WTC11 (cell line): ENCODE data around the gene PSMD5.

ENCODE experiments used
- CREB1 ChIP-seq: sonication (generic); formaldehyde crosslinking; IDR thresholded peaks from 2 replicates; pipeline ENCODE4 v1.8.0; 2023; ENCODE audit warnings: mild to moderate bottlenecking, missing genetic modification reagents
- CTCF ChIP-seq: fragments of 200-600 bp; IDR thresholded peaks from 2 replicates; pipeline ENCODE4 v1.8.0; 2022; ENCODE audit warnings: antibody characterized with exemption
- SMAD3 ChIP-seq: sonication (generic); formaldehyde crosslinking; IDR thresholded peaks from 2 replicates; pipeline ENCODE4 v1.8.0; 2022; ENCODE audit warnings: missing genetic modification reagents, mild to moderate bottlenecking, borderline replicate concordance
- USF2 ChIP-seq: sonication (generic); formaldehyde crosslinking; IDR thresholded peaks from 2 replicates; pipeline ENCODE4 v1.8.1; 2023; ENCODE audit warnings: mild to moderate bottlenecking, missing genetic modification reagents, moderate library complexity

GRCh38 chr9:120776788-120777187 lies 65.9 kb downstream of the PSMD5 start:
- TF ChIP-seq CTCF (no peak), CREB1 (no peak), USF2 (no peak), SMAD3 (CRISPR knock-in tag) (no peak)
